Mesenteric fat pad (tissue), 1 donor: Measurements from ENCODE around the gene ICAM5. TPM values are rescaled to one million over a fixed set of nuclear protein-coding genes. Genes with fewer than 3 reads are reported as not detected.

Experiments used
- DNase-seq: peaks from one replicate; pipeline ENCODE4 v3.0.0-alpha.2; 2020; ENCODE audit warnings: low spot score
- total RNA-seq: library from RNA; stranded (reverse); fragmentation: NEBNext Ultra II Directional; extraction: Animal tissue kit (Norgen Biotek cat#: 25700); gene quantifications from one replicate; pipeline ENCODE4 v1.2.1, GENCODE V29; 2021
- donor health status: DM: yes; HTN: yes; CAD: no.

The ICAM5 gene
- total RNA-seq, 1 donor from 2014 or later, result 1.2 TPM

- DNase-seq, result no peak
Measured at GRCh38 chr19:10339380-10339960, 49.7 kb downstream of the ICAM5 start, which contains the start of gene ICAM3. Gene ICAM3 (minus strand): TSS chr19:10339624. CDS start chr19:10339614, 10 bp downstream.

DNA sequence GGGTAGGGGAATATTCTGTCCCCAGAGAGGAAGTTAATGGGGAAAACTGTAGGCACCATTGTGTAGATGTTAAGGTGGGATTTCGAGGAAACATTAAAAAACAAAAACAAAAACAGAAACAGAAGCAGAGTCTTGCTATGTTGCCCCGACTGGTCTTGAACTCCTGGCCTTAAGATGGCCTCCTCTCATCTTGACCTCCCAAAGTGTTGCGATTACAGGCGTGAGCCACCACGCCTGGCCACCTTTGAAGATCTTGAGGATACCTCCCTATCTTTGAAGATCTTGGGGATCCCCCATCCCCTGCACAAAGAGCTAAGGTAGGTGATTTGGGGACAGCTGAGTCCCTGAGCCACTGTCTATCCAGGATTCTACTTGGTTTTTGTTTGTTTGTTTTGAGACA is 50.2 kb downstream of the ICAM5 start:
- no peak for DNase-seq

DNA sequence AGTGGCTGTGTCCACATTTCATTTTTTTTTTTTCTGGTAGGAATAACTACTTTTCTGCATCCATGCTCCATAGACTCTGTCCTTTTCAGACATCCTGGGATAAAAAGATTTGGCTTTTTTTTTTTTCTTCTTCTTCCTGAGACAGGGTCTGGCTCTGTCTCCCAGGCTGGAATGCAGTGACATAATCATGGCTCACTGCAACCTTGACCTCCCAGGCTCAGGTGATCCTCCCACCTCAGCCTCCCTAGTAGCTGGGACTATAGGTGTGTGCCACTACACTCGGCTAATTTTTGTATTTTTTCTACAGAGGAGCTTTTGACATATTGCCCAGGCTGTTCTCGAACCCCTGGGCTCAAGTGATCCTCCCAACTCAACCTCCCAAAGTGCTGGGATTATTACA is 53.7 kb downstream of the ICAM5 start:
- DNase-seq, result no peak

DNA sequence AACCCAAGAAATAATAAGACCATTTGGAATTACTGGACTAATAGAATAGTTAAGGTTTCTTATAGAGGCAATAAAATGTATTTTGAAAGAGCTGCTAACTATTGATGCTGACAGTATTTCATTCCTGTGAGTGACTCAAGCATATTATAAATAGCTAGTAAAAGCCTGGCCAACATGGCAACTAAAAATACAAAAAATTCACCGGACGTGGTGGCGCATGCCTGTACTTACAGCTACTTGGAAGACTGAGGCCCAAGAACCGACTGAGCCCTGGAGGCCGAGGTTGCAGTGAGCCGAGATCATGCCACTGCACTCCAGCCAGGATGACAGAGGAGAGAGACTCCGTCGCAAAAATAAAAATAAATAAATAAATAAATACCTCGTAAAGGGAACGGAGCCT is 55.0 kb downstream of the ICAM5 start:
- no peak for DNase-seq

Other genes with a start within 250 kb of the ICAM5 start
- 29.3 TPM for gene SHFL, start 203.6 kb upstream of the ICAM5 start, total RNA-seq
- 0.42 TPM for gene ANGPTL6, start 187.3 kb upstream of the ICAM5 start, total RNA-seq
- 52.1 TPM for gene PPAN, start 183.6 kb upstream of the ICAM5 start, total RNA-seq
- 17.7 TPM for gene P2RY11, start 178.3 kb upstream of the ICAM5 start, total RNA-seq
- 189 TPM for gene EIF3G, start 170.1 kb upstream of the ICAM5 start, total RNA-seq
- 57.7 TPM for gene DNMT1, start 95.0 kb upstream of the ICAM5 start, total RNA-seq
- 13.3 TPM for gene S1PR2, start 58.6 kb upstream of the ICAM5 start, total RNA-seq
- gene MRPL4, start 37.7 kb upstream of the ICAM5 start, total RNA-seq, result 54.5 TPM
- 77.1 TPM for gene ICAM1, start 18.8 kb upstream of the ICAM5 start, total RNA-seq
- 2.3 TPM for gene ICAM4, start 3.0 kb upstream of the ICAM5 start, total RNA-seq
- 0.55 TPM for gene ZGLP1, start 19.9 kb downstream of the ICAM5 start, total RNA-seq
- 18.2 TPM for gene FDX2, start 26.1 kb downstream of the ICAM5 start, total RNA-seq
- gene RAVER1, start 43.6 kb downstream of the ICAM5 start, total RNA-seq, result 23.0 TPM
- gene ICAM3, start 49.7 kb downstream of the ICAM5 start, total RNA-seq, result 25.0 TPM
- 91.5 TPM for gene TYK2, start 90.6 kb downstream of the ICAM5 start, total RNA-seq
- 173 TPM for gene CDC37, start 113.6 kb downstream of the ICAM5 start, total RNA-seq
- 28.5 TPM for gene PDE4A, start 130.6 kb downstream of the ICAM5 start, total RNA-seq
- gene KEAP1, start 213.4 kb downstream of the ICAM5 start, total RNA-seq, result 71.9 TPM
- gene S1PR5, start 227.5 kb downstream of the ICAM5 start, total RNA-seq, result 0.13 TPM